Endothelial cell of umbilical vein (primary cell): Measurements from ENCODE around the gene ZNF618. TPM values are rescaled to one million over a fixed set of nuclear protein-coding genes. Genes with fewer than 3 reads are reported as not detected.

Source experiments
- BruUV-seq: library from RNA; stranded (reverse); fragments of 400-500 nt; replicated peaks from 2 replicates; lab custom pipeline; 2021; lab: Mats Ljungman, UMichigan
- CTCF ChIA-PET: fragments of 300-600, 350-600 bp; sonication (Branson Sonifier 250); formaldehyde crosslinking; loops from one replicate; lab custom pipeline; 2021; ENCODE audit warnings: antibody characterized with exemption, inconsistent platforms; lab: Charles Lee
- POLR2A ChIA-PET: fragments of 300-600, 350-600 bp; sonication (Branson Sonifier 250); formaldehyde crosslinking; loops from one replicate; lab custom pipeline; 2021; ENCODE audit warnings: antibody characterized with exemption, inconsistent platforms; lab: Charles Lee
- DNase-seq: peaks from one replicate; pipeline ENCODE4 v3.0.0-alpha.2; 2011; ENCODE audit warnings: low read depth, low spot score
- FAIRE-seq: peaks from 2 replicates; lab custom pipeline; 2011; peaks lifted over from hg19 to GRCh38; lab: Jason Lieb, UNC
- H2AFZ ChIP-seq: 2 replicates; pipeline ENCODE4 v1.6.0; 2012; ENCODE audit warnings: low read depth, low read length, control low read depth, inconsistent platforms
- H3K27ac ChIP-seq: 2 replicates; pipeline ENCODE4 v1.5.1; 2011; ENCODE audit warnings: low read depth, mild to moderate bottlenecking, control low read depth, low read length, moderate library complexity; ENCODE audit not compliant: insufficient read depth
- H3K27me3 ChIP-seq, 2 experiments: 2 replicates each; pipeline versions ENCODE4 v1.6.0 to v1.6.1; 2011; ENCODE audit warnings: low read length in 2 of 2, mixed read lengths in 1 of 2; ENCODE audit not compliant: control insufficient read depth in 2 of 2, insufficient read depth in 2 of 2
- H3K36me3 ChIP-seq, 2 experiments: 2 replicates in 1 of 2; 3 replicates in 1 of 2; pipeline ENCODE4 v1.5.1; 2011; ENCODE audit warnings: low read length in 2 of 2, mild to moderate bottlenecking in 1 of 2, moderate library complexity in 1 of 2; ENCODE audit not compliant: control insufficient read depth in 2 of 2, insufficient read depth in 2 of 2; ENCODE audit errors: extremely low read depth in 1 of 2
- H3K4me1 ChIP-seq: 3 replicates; pipeline ENCODE4 v1.5.1; 2011; ENCODE audit warnings: mild to moderate bottlenecking, low read length; ENCODE audit not compliant: control insufficient read depth, insufficient read depth; ENCODE audit errors: extremely low read depth
- H3K4me2 ChIP-seq: 2 replicates; pipeline ENCODE4 v1.6.1; 2011; ENCODE audit warnings: low read length, control low read depth, mixed read lengths; ENCODE audit not compliant: insufficient read depth
- H3K4me3 ChIP-seq, 3 experiments: fragments of 200-600 bp in 1 of 3; sonication (generic), shearing (Covaris generic) in 1 of 3; replicated peaks in 1 of 3; 2 replicates each; pipeline ENCODE4 v1.5.1; 2011 to 2016; ENCODE audit warnings: control low read depth in 3 of 3, low read length in 3 of 3, mild to moderate bottlenecking in 2 of 3, inconsistent platforms in 1 of 3, low read depth in 1 of 3, moderate library complexity in 1 of 3; ENCODE audit not compliant: insufficient read depth in 1 of 3
- H3K79me2 ChIP-seq: 2 replicates; pipeline ENCODE4 v1.6.0; 2012; ENCODE audit warnings: low read length, inconsistent platforms; ENCODE audit not compliant: control insufficient read depth, insufficient read depth
- H3K9ac ChIP-seq: replicated peaks from 2 replicates; pipeline ENCODE3; 2011; ENCODE audit warnings: low read length, control low read depth; ENCODE audit not compliant: insufficient read depth; ENCODE audit errors: extremely low read depth
- H3K9me1 ChIP-seq: replicated peaks from 3 replicates; pipeline ENCODE4 v1.6.0; 2011; ENCODE audit warnings: mild to moderate bottlenecking, low read length; ENCODE audit not compliant: control insufficient read depth, insufficient read depth; ENCODE audit errors: extremely low read depth
- H3K9me3 ChIP-seq: replicated peaks from 2 replicates; pipeline ENCODE4 v1.5.1; 2012; ENCODE audit warnings: low read length, inconsistent platforms; ENCODE audit not compliant: control insufficient read depth, insufficient read depth
- H4K20me1 ChIP-seq: replicated peaks from 2 replicates; pipeline ENCODE3; 2011; ENCODE audit warnings: mild to moderate bottlenecking, low read length; ENCODE audit not compliant: control insufficient read depth, insufficient read depth; ENCODE audit errors: extremely low read depth
- CTCF ChIP-seq, 2 donors: IDR thresholded peaks; 1 replicate in 1 of 2; 2 replicates in 1 of 2; pipeline ENCODE4 v1.5.1; 2011; ENCODE audit warnings: low read length in 2 of 2, mild to moderate bottlenecking in 2 of 2, moderate library complexity in 2 of 2, control low read depth in 1 of 2, inconsistent platforms in 1 of 2, low read depth in 1 of 2; ENCODE audit not compliant: insufficient read depth in 1 of 2; ENCODE audit errors: extremely low read depth in 1 of 2
- EZH2 ChIP-seq: IDR thresholded peaks from 2 replicates; pipeline ENCODE4 v1.6.1; 2012; ENCODE audit warnings: borderline replicate concordance, low read depth, mild to moderate bottlenecking, moderate library complexity, low read length, inconsistent platforms; ENCODE audit not compliant: severe bottlenecking
- FOS ChIP-seq: IDR thresholded peaks from 2 replicates; pipeline ENCODE4 v1.6.1; 2011; ENCODE audit warnings: mild to moderate bottlenecking, low read length, moderate library complexity, borderline replicate concordance; ENCODE audit not compliant: insufficient read depth
- GATA2 ChIP-seq: IDR thresholded peaks from 2 replicates; pipeline ENCODE4 v1.7.0; 2011; ENCODE audit warnings: low read depth, mild to moderate bottlenecking, moderate library complexity, mixed read lengths, low read length; ENCODE audit not compliant: insufficient read length, insufficient read depth
- JUN ChIP-seq: IDR thresholded peaks from 2 replicates; pipeline ENCODE4 v1.6.1; 2011; ENCODE audit warnings: borderline replicate concordance, low read depth; ENCODE audit not compliant: insufficient read length, insufficient read depth
- MAX ChIP-seq: IDR thresholded peaks from 2 replicates; pipeline ENCODE4 v1.6.1; 2011; ENCODE audit not compliant: insufficient read depth, insufficient read length
- MYC ChIP-seq: IDR thresholded peaks from one replicate; pipeline ENCODE4 v1.6.1; 2011; ENCODE audit warnings: mild to moderate bottlenecking, low read depth, low read length
- POLR2A ChIP-seq: IDR thresholded peaks from 2 replicates; pipeline ENCODE4 v1.6.1; 2012; ENCODE audit warnings: low read depth, mild to moderate bottlenecking, control low read depth, low read length
- POLR2AphosphoS5 ChIP-seq: IDR thresholded peaks from 2 replicates; pipeline ENCODE4 v1.6.1; 2012; ENCODE audit warnings: low read depth, mild to moderate bottlenecking, control low read depth, low read length, moderate library complexity; ENCODE audit not compliant: insufficient read depth
- dilution Hi-C: fragments of 300-500 bp; cut with MboI; formaldehyde crosslinking; loops from one replicate; pipeline ENCODE4 v1.15.0; 2019; ENCODE audit warnings: low sequenced_read_pairs; ENCODE audit not compliant: extremely low pct_ligation_motif_present
- intact Hi-C: fragments of 100-400 bp; cut with micrococcal nuclease; formaldehyde crosslinking; loops from one replicate; pipeline ENCODE4 v1.10.0; 2022
- polyA plus RNA-seq, 4 experiments: library from polyadenylated mRNA; depleted of rRNA in 3 of 4; stranded (reverse) in 3 of 4; unstranded in 1 of 4; fragments of >200 nt; gene quantifications; 2 replicates each; pipeline versions ENCODE4 v1.2.1 to v1.2.3, GENCODE V29; 2011 to 2012; ENCODE audit warnings: missing spikeins in 1 of 4
- total RNA-seq: library from RNA; stranded (reverse); gene quantifications from 2 replicates; pipeline ENCODE4 v1.2.3, GENCODE V29; 2021

ZNF618 gene
- total and polyA plus RNA-seq, 2 donors (not counting 3 experiments of a cell fraction or from before 2014, with no cell fraction given), result 22.6 to 80.3 TPM

GRCh38 chr9:114086607-114087006 is 210.5 kb downstream of the ZNF618 start:
- no TSS peak for BruUV-seq
- Histone ChIP-seq H3K79me2 (no peaks in the 10 kb centered on the region), H3K9ac (no peak overlapping the region), H2AFZ (no peak overlapping the region), H3K9me1 (no peaks in the 10 kb centered on the region), H3K27me3 (peaks cover 7 to 18% of the 10 kb centered on the region in 2 experiments), H3K9me3 (no peaks in the 10 kb centered on the region), H3K27ac (no peak overlapping the region), H3K36me3 (no peaks in the 10 kb centered on the region), H4K20me1 (no peaks in the 10 kb centered on the region), H3K4me2 (no peak overlapping the region), H3K4me1 (no peaks in the 10 kb centered on the region), H3K4me3 (no peak overlapping the region)
- ChIA-PET POLR2A (no interaction called here), CTCF (interaction anchor here (5.7 to 6.1 kb wide), 2 partner anchors 21 to 204 kb away, joined by 159 to 195 read pairs; no protein-coding TSS in a partner anchor)
- dilution Hi-C loops, result loop anchor here (25.0 kb wide), 1 partner anchor 201 kb away; no protein-coding TSS in a partner anchor
- FAIRE-seq (no peak), DNase-seq (no peak)
- TF ChIP-seq GATA2 (no peak), POLR2AphosphoS5 (no peak), CTCF (IDR thresholded peaks at IDR 0.05; ENCODE audit: extremely low read depth in 1 of 2, insufficient read depth in 1 of 2, low read depth in 1 of 2, low read length in 2 of 2) (no peak), FOS (no peak), MAX (no peak), POLR2A (no peak), MYC (no peak), JUN (no peak), EZH2 (no peak)
- intact Hi-C loops, result no loop called here
